NCI-H187 treated with DMSO at 0.1 percent for 48 hours (cell line): ENCODE data around the gene S100A6.

ENCODE experiments used
- DNase-seq: peaks from one replicate; lab custom pipeline; 2025; lab: John Stamatoyannopoulos, UW

S100A6 gene

DNA sequence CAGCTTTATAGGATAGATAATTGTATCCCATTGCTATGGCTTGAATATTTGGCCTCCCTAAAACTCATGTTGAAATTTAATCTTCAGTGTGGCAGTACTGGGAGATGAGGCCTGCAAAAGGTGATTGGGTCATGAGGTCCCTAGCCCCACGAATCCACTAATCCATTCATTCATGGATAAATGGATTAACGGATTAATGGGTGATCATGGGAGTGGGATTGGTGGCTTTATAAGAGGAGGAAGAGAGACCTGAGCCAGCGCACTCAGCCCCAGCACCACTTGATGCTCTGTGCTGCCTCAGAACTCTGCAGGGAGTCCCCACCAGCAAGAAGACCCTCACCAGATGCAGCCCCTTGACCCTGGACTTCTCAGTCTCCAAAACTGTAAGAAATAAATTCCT, 32.0 kb downstream of the S100A6 start:
- DNase-seq: no peak

DNA sequence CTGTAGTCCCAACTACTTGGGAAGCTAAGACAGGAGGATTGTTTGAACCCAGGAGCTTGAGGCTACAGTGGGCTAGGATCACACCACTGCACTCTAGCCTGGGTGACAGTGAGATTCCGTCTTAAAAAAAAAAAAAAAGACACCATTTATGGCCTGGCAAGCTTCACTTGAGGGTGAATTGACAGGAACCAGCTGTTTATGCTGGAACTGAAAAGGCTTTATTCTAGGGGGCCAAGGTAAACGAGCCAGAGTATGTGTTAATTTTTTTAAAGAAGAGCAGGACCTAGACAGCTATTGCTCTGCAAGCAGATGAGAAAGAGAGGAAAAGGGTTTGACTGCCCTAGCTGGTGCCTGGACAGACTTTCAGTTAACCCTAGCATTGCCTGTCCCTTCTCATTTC, 37.0 kb downstream of the S100A6 start:
- DNase-seq: no peak

DNA sequence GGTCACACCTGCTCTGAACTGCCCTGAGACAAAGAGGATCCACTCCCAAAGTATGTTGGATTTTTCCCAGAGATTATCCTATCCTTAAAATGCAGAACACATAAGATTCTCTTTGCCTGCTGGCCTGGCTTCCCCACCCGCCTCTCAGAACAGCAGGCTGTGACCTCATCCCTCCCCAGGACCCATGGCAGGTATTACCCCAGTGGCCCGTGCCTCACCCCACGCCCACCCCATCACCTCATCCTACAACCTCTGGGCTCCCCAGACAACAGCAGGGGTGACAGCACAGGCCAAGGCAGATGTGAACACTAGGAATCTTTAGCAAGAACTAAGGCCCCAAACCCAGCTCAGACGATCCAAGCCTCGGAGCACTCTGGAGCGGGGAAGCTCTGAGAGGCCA, 40.3 kb downstream of the S100A6 start:
- no peak for DNase-seq

DNA sequence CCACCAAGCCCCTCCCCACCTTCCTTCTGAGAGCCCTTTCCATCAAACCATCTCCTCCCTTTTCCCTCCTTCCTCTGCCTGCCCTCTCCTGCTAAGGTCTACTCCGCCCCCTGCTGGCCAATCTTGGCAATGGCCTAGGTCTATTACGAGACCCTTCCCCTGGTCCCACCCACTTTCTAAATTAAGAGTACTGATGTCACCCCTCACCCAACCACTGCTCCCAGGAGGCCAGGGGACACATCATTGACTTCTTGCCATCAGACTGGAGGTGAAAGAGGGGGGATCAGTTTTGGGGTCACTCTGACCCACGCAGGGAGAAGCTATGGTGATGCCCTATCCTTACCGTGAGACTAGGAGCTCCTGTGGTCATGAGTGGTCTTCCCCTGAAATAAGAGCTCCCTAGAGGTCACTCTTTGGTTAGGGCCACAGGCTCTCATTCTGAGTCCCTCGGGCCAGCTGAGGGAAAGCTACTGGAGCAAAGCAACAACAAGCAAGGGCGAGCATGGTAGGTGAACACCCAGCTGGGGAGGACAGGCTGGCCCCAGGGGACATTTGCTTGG, 40.7 kb downstream of the S100A6 start:
- peak; percentile 75 for DNase-seq

DNA sequence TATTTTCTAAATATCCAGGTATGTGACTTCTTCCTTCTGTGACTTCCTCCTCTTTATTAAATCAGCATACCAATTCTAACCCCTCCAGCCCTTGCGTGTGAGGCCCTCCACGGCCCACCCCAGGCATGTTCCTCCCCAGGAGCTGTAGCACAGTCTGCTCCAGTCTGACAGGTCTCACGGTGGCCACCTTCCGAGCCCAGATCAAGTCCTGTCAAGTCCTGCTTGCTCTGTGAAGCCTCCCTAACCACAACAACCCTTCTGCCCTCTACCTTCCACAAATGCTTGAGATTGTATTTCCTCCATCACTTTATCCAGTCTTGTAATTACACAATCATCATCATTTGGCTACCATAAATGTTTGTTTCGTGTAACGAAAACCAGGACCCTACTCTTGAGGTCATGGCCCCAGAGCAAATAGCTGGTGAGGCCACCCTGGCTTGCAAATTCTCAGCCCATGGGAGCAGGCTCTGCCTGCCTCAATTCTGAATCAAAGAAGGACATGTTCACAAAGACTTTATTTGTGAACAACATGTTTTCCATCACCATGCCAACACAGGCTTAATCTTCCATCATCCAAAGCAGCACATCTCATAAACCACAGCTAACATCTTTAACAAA, 42.3 kb downstream of the S100A6 start:
- no peak for DNase-seq

DNA sequence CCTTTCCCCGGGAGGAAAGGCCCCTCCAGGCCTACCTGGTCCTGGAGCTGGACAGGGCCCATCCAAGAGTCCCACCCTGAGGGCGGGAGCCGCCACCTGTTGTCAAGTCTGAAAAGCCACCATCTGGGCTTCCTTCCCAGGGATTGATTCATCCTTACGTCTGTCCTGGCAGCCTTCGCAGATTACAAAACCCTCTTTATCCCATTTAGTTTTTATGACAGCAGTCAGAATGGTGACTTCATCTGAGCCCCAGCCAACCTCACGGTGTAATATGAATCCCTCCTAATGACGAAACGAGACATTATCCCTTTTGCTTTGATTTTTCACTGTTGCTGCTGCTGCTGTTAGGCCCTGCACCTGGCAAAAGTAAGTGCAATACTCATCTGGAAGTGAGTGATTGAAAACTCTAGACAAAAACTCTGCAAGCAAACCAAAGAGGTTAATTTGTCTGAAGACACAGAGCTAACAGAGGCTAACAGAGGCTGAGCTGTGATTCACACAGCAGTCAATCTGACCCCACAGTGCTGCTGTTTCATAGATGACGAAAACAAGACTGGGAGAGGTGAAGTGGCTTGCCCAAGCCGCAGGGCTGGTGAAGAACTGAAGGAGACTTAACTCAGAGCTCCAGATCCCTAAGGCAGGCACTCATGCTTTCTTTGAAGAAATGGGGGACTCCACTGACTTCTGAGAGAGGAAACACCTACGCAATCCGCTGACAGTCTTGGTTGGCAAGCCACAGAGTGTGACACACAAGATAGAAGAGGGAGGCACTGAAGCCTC, 45.3 kb downstream of the S100A6 start:
- peak; percentile 74 for DNase-seq

DNA sequence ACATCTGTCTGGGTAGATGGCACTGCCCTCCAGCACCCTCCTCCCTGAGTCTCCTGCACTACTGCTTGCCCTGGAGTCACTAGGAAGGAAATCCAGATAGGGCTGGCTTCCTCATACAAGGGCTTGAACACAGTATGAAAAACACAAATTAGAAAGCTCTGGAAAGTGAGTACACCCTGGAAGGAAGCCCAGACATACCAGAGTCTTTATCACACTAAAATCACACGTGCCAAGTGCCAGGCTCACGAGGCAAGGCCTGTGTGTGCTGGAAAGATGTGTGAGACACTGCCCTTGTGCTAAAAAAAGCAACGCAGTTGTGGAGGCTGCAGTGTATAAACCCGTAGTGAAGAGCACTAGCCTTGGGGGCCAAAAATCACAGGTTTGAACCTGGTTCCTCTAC, 47.1 kb downstream of the S100A6 start:
- DNase-seq: no peak

DNA sequence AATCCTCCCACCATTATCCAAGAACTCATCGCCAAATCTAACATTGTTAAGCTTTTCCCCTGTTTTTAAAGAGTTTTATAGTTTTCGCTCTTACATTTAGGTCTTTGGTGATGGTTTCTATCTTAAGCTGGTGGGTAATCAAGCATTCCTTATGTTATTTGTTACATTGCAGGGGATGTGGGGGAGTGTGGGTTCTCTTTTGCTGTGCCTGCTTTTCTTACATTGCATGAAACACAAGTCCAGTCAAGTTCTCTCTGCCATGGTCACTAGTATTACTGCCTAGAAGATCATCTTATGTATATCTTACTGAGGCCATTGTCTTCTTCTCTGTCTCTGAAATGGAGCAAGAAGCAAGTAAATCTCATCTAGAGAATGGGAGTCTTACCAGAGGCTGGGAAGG, 48.1 kb downstream of the S100A6 start:
- no peak for DNase-seq

DNA sequence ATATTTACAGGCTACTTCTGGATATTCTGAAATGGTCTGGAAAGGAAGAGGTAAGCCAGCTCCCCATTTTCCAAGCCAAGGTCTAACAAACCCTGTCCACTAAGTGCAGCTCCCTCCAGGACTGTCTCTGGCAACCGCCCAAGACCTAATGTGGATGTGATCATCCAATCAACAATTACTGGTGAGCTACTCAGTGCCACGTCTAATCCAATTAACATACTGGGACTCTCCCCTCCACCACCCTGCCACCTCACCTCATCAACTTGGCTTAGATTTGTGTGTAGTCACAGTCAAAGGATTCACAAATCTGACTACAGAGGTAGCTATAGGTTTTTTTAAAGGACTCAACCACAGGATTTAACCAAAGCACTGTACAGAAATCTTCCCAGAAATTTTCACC, 49.9 kb downstream of the S100A6 start:
- DNase-seq: no peak
